ENCODE data around the gene PRPSAP1.
"Not testable (repeated sequence)": the region's sequence is repeated elsewhere in the genome, so short reads cannot be mapped to it uniquely, and the experiment has no call there.

PRPSAP1 gene

GRCh38 chr17:76307299-76307965 lies 46.3 kb downstream of the PRPSAP1 start:
- no peak for ATAC-seq
- no peak for TF ChIP-seq SNAI2 (CRISPR knock-in tag; IDR thresholded peaks at IDR 0.05)
- no peak for TF ChIP-seq CSDC2 (CRISPR knock-in tag; IDR thresholded peaks at IDR 0.05)
- no peak for TF ChIP-seq GLIS3 (CRISPR knock-in tag; IDR thresholded peaks at IDR 0.05)
- TF ChIP-seq PATZ1 (CRISPR knock-in tag; IDR thresholded peaks at IDR 0.05; ENCODE audit: borderline replicate concordance), result no peak
- no peak for TF ChIP-seq TSHZ2 (CRISPR knock-in tag; IDR thresholded peaks at IDR 0.05)
- TF ChIP-seq OSR1 (CRISPR knock-in tag; IDR thresholded peaks at IDR 0.05), result no peak
- TF ChIP-seq POU6F1 (CRISPR knock-in tag; IDR thresholded peaks at IDR 0.05; ENCODE audit: borderline replicate concordance, low read depth), result no peak
- TF ChIP-seq ISL1 (CRISPR knock-in tag; IDR thresholded peaks at IDR 0.05), result no peak
- TF ChIP-seq ZFP30 (CRISPR knock-in tag; IDR thresholded peaks at IDR 0.05), result no peak
- no peak for TF ChIP-seq TOX (CRISPR knock-in tag; IDR thresholded peaks at IDR 0.05; ENCODE audit: borderline replicate concordance)
- no peak for TF ChIP-seq CREB5 (CRISPR knock-in tag; IDR thresholded peaks at IDR 0.05; ENCODE audit: low read depth)
- TF ChIP-seq ESRRG (CRISPR knock-in tag; IDR thresholded peaks at IDR 0.05), result no peak
- no peak for TF ChIP-seq ZNF565 (CRISPR knock-in tag; conservative IDR thresholded peaks at IDR 0.05; ENCODE audit: low read depth)

- not testable (repeated sequence) for ATAC-seq
Observed at GRCh38 chr17:76305135-76305454, 48.6 kb downstream of the PRPSAP1 start.

GRCh38 chr17:76304226-76305134 lies 49.2 kb downstream of the PRPSAP1 start:
- no peak for ATAC-seq
- TF ChIP-seq TCF4 (CRISPR knock-in tag; IDR thresholded peaks at IDR 0.05; ENCODE audit: borderline replicate concordance) (no peak), ZFP30 (CRISPR knock-in tag; IDR thresholded peaks at IDR 0.05) (no peak), POU6F1 (CRISPR knock-in tag; IDR thresholded peaks at IDR 0.05; ENCODE audit: borderline replicate concordance, low read depth) (no peak), PPARA (CRISPR knock-in tag; IDR thresholded peaks at IDR 0.05; ENCODE audit: borderline replicate concordance) (no peak), ZNF565 (CRISPR knock-in tag; conservative IDR thresholded peaks at IDR 0.05; ENCODE audit: low read depth) (no peak), GLIS3 (CRISPR knock-in tag; IDR thresholded peaks at IDR 0.05) (no peak), TSHZ2 (CRISPR knock-in tag; IDR thresholded peaks at IDR 0.05) (no peak), ESRRG (CRISPR knock-in tag; IDR thresholded peaks at IDR 0.05) (no peak), SNAI2 (CRISPR knock-in tag; IDR thresholded peaks at IDR 0.05) (no peak), ARNTL (CRISPR knock-in tag; IDR thresholded peaks at IDR 0.05; ENCODE audit: borderline replicate concordance, low read depth) (no peak), PATZ1 (CRISPR knock-in tag; IDR thresholded peaks at IDR 0.05; ENCODE audit: borderline replicate concordance) (no peak), BACH2 (CRISPR knock-in tag; IDR thresholded peaks at IDR 0.05; ENCODE audit: borderline replicate concordance) (no peak), CREB5 (CRISPR knock-in tag; IDR thresholded peaks at IDR 0.05; ENCODE audit: low read depth) (no peak)

Data from SK-N-SH treated with all-trans-retinoic acid at 6 μM for 48 hours (cell line).